ENCODE results near the gene GLYATL3.
"Not testable (repeated sequence)": the region's sequence is repeated elsewhere in the genome, so short reads cannot be mapped to it uniquely, and the experiment has no call there.

Gene GLYATL3

DNA sequence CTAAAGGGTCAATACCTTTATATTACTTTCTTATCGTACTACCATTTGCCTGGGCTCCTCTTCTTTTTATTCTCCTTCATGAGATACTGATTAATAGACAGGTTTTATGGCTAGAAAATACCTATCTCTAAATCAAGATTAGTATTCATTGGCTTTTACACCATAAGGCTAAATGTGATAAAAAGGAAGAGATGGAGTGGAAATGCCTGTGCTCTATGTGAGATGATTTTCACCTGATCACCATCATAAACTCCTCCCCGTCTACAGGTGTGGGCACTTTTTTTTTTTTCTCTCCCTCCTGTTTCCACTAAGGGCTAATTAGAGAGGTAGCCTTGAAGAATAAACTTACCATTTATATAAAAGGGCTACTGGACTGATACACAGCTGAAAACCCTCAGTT, at the start of gene GLYATL3:
Gene GLYATL3 (plus strand): TSS at position 301 of the 400 bp plus-strand sequence. CDS start 12,068 bp downstream, outside the sequence.
- DNase-seq (ENCODE audit: low spot score): no peak

GRCh38 chr6:49453221-49453620, 46.5 kb upstream of the GLYATL3 start:
- no peak for DNase-seq (ENCODE audit: low spot score)

- DNase-seq (ENCODE audit: low spot score): no peak
Observed at GRCh38 chr6:49454787-49455709, 44.7 kb upstream of the GLYATL3 start.

- DNase-seq (ENCODE audit: low spot score): no peak
Observed at GRCh38 chr6:49457771-49458170, 42.0 kb upstream of the GLYATL3 start.

DNA sequence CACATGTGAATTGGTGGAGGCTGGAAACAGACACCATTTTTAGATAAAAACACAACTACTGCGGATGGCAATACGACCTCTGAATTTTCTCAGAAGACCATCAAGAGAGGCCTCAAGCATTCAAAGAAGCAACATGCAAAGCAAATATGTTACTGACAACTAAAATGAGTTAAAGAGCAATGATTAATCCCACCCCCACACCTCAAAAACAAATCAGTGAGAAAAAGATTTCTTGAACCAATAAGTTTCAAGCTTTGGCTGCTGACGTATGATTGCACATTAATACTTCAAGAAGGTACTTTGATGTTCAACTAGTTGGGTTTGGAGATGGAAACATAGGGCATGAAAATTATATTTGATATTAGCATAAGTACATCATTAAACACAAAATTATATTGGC, 37.7 kb upstream of the GLYATL3 start:
- DNase-seq (ENCODE audit: low spot score): no peak

- DNase-seq (ENCODE audit: low spot score): no peak
Observed at GRCh38 chr6:49462599-49462926, 37.2 kb upstream of the GLYATL3 start.

DNA sequence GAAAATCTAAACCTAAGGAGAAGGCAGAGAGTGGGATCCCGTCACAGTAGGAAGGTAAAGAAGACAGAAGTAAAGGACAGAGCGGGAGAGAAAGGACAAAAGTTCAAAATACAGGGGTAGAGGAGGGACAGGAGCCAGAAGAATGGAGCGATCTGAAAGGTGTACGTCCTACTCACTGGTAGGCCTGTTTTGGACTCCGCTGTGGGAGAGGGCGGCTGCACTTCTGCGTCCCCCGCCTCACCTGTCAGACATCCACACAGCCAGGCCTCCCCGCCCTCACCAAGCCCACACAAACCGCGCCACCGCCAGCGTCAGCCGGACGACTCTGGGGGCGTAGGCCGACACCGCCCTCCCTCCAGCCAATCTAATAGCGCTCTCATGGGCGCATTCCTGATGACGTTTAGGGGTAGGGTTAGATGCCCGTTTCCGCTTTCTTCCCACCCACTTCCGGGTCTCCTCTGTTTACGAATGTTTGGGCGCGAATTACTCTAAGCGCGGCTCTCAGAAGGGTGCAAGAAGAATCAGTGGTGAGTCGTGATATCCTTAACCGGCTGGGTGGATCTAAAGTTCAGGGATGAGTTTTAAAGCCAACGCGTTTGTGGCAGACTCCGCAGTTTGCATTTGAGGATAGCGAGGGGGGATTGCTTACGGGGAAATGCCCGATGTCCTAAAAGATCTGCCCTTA, 36.7 kb upstream of the GLYATL3 start, which contains the start of the genes CENPQ and MMUT:
Gene CENPQ (plus strand): TSS at position 444 of the 685 bp plus-strand sequence. CDS start 6,807 bp downstream, outside the sequence.
Gene MMUT (minus strand): TSS at position 327 of the 685 bp plus-strand sequence. CDS start 3,787 bp downstream, outside the sequence.
- peak; percentile 97 for DNase-seq (ENCODE audit: low spot score)

GRCh38 chr6:49463612-49463967, 36.1 kb upstream of the GLYATL3 start:
- DNase-seq (ENCODE audit: low spot score): no peak

DNA sequence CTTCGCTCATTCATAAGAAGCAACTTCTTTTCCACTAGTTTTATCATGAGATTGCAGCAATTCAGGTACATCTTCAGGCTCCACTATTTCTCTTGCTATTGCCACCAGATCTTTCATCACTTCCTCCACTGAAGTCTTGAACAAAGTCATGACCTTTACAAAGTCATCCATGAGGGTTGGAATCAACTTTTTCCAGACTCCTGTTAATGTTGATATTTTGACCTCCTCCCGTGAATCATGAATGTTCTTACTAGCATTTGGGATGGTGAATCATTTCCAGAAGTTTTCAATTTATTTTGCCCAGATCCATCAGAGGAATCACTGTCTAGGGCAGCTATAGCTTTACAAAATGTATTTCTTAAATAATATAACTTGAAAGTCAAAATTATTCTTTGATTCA, 35.0 kb upstream of the GLYATL3 start:
- DNase-seq (ENCODE audit: low spot score): no peak

DNA sequence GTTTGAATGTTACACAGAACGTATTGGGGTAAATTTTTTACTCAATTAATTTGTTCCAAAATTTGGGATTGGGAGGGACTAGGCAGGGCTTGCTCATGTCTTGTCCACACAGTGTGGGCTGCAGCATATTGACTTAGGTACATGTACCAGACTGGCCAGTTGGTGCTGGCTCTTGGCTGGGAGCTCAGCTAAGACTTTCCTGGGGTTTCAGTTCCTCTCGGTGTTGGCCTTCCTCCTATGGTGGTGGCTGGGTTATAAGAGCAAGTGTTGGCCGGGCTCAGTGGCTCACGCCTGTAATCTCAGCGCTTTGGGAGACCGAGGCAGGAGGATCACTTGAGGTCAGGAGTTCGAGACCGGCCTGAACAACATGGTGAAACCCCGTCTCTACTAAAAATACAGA, 31.7 kb upstream of the GLYATL3 start:
- DNase-seq (ENCODE audit: low spot score): no peak

DNA sequence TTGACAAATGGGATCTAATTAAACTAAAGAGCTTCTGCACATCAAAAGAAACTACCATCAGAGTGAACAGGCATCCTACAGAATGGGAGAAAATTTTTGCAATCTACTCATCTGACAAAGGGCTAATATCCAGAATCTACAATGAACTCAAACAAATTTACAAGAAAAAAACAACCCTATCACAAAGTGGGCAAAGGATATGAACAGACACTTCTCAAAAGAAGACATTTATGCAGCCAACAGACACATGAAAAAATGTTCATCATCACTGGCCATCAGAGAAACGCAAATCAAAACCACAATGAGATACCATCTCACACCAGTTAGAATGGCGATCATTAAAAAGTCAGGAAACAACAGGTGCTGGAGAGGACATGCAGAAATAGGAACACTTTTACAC, 23.2 kb upstream of the GLYATL3 start:
- not testable (repeated sequence) for DNase-seq (ENCODE audit: low spot score)

DNA sequence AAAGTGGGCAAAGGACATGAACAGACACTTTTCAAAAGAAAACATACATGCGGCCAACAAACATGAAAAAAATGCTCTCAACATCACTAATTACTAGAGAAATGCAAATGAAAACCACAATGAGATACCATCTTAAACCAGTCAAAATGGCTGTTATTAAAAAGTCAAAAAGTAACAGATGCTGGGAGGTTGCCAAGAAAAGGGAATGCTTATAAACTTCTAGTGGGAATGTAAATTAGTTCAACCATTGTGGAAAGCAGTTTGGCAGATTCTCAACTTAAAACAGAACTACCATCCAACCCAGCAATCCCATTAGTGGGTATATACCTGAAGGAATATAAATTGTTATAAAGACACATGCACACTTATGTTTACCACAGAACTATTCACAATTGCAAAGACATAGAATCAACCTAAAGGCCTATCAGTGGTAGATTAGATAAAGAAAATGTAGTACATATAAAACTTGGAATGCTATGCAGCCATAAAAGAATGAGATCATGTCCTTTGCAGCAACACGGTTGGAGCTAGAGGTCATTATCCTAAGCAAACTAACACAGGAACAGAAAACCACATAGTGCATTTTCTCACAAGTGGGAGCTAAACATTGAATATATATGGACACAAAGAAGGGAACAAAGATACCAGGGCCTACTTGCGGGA, 20.3 kb upstream of the GLYATL3 start:
- no peak for DNase-seq (ENCODE audit: low spot score)

DNA sequence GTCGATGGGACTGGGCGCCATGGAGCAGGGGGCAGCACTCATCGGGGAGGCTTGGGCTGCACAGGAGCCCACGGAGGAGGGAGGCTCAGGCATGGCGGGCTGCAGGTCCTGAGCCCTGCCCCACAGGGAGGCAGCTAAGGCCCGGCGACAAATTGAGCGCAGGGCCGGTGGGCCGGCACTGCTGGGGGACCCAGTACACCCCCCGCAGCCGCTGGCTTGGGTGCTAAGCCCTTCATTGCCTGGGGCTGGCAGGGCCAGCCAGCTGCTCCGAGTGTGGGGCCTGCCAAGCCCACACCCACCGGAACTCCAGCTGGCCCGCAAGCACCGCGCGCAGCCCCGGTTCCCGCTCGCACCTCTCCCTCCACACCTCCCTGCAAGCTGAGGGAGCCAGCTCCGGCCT, 17.9 kb upstream of the GLYATL3 start:
- not testable (repeated sequence) for DNase-seq (ENCODE audit: low spot score)

- DNase-seq (ENCODE audit: low spot score): not testable (repeated sequence)
Observed at GRCh38 chr6:49483380-49483779, 16.3 kb upstream of the GLYATL3 start.

DNA sequence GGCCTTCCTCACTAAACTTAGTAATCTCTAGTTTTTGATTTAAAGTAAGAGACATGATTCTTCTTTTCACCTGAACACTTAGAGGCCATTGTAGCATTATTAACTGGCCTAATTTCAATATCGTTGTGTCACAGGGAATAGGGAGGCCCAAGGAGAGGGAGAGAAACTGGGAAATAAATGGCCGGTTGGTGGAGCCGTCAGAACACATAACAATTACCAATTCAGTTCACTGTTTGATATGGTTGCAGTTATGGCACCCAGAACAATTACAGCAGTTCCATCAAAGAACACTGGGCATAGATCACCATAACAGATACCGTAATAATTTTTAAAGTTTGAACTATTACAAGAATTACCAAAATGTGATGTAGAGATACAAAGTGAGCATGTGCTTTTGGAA, 9.1 kb upstream of the GLYATL3 start:
- no peak for DNase-seq (ENCODE audit: low spot score)

DNA sequence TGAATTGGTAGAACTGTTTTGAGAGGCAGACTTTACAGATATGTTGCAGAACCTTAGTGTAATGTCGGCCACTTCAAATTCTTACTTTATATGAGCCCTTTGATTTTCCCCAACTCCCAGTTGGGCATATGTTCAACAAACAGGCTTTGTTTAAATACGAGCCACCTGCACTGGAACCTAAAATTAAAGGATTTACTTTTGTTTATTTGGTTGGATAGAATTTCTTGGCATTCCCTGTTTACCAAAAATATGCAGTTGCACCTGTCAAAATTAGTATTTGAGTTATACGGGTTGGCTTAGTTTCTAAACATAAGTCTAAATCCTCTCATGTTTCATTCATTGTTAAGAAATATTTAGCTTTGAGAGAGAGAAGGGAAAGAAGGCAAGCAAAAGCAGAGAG, 2.4 kb upstream of the GLYATL3 start:
- DNase-seq (ENCODE audit: low spot score): no peak

DNA sequence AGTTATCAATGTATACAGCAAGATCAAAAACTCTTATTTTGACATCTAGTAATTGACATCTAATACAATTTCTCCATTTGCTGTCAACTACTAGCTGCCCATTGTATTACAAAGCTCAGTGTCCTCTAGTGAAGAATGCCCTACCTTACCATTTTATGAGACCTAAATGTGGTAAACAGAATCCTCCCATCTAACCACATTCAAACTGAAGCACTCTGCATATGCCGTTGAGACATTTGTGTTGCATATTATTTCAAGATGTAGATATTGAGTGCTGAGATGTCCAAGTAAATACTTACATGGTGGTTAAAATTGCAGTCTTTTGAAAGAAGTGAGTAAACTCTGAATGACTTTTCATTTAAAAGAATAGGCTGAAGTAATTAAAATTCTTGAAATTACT, 597 bp upstream of the GLYATL3 start:
- DNase-seq (ENCODE audit: low spot score): no peak

- no peak for DNase-seq (ENCODE audit: low spot score)
Observed at GRCh38 chr6:49504666-49505065, 4.9 kb downstream of the GLYATL3 start.

- no peak for DNase-seq (ENCODE audit: low spot score)
Observed at GRCh38 chr6:49506569-49507111, 6.9 kb downstream of the GLYATL3 start.

DNA sequence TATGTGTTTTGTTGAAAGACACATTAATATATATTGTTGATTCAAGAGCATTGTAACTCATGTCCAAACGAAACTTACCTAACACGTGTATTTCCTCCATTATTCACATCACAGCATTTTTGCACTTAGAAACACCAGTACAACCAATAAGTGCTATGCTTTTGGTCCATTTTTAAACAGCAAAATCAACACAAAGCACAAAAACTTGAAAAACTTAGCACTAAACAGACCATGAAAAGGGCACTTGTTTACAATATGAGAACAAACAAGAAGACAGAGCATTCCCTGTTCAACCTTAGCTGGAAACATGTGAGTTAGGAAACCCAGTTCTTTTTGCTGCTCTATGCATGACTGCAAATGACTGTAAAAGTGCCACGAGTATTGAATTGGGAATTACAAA, 9.6 kb downstream of the GLYATL3 start:
- DNase-seq (ENCODE audit: low spot score): no peak

- no peak for DNase-seq (ENCODE audit: low spot score)
Observed at GRCh38 chr6:49513153-49513989, 13.6 kb downstream of the GLYATL3 start.
